ENCODE results near the gene PLA2G4F. TPM values are rescaled to one million over a fixed set of nuclear protein-coding genes. Genes with fewer than 3 reads are reported as not detected.

The PLA2G4F gene
- total RNA-seq, 1 donor from 2014 or later, result not detected

GRCh38 chr15:42171122-42171521, 14.7 kb upstream of the PLA2G4F start:
- ATAC-seq (ENCODE audit: low read depth), result no peak
- DNase-seq, result no peak
- ChIA-PET CTCF (no interaction called here), POLR2A (no interaction called here)
- Mint-ChIP-seq H3K36me3 (ENCODE audit: low read depth) (peaks cover 82% of the 10 kb centered on the region), H3K9me3 (no peaks in the 10 kb centered on the region), H3K4me3 (no peak overlapping the region), H3K27me3 (no peaks in the 10 kb centered on the region), H3K27ac (no peak overlapping the region), H3K4me1 (peaks cover 10% of the 10 kb centered on the region)
- no peak for TF ChIP-seq CTCF (IDR thresholded peaks at IDR 0.05)
- intact Hi-C loops (cut with micrococcal nuclease), result no loop called here

- Mint-ChIP-seq H3K4me3 (no peak overlapping the region), H3K27me3 (no peaks in the 10 kb centered on the region), H3K36me3 (ENCODE audit: low read depth) (peaks cover 86% of the 10 kb centered on the region), H3K4me1 (peaks cover 4% of the 10 kb centered on the region), H3K9me3 (no peaks in the 10 kb centered on the region), H3K27ac (no peak overlapping the region)
- ChIA-PET CTCF (no interaction called here), POLR2A (no interaction called here)
- ATAC-seq (ENCODE audit: low read depth) (no peak), DNase-seq (no peak)
- intact Hi-C loops (cut with micrococcal nuclease), result no loop called here
- no peak for TF ChIP-seq CTCF (IDR thresholded peaks at IDR 0.05)
These were observed 9.9 kb upstream of the PLA2G4F start for GRCh38 chr15:42166225-42166940.

- Mint-ChIP-seq H3K27ac (no peak overlapping the region), H3K4me3 (no peak overlapping the region), H3K36me3 (ENCODE audit: low read depth) (peaks cover 92% of the 10 kb centered on the region), H3K9me3 (no peaks in the 10 kb centered on the region), H3K27me3 (no peaks in the 10 kb centered on the region), H3K4me1 (no peaks in the 10 kb centered on the region)
- POLR2A ChIA-PET, result no interaction called here
- no peak for DNase-seq
- intact Hi-C loops (cut with micrococcal nuclease), result no loop called here
- CTCF ChIA-PET, result no interaction called here
- no peak for TF ChIP-seq CTCF (IDR thresholded peaks at IDR 0.05)
- no peak for ATAC-seq (ENCODE audit: low read depth)
These were observed 8.7 kb upstream of the PLA2G4F start for GRCh38 chr15:42165106-42165505.

GRCh38 chr15:42163947-42164550, 7.6 kb upstream of the PLA2G4F start:
- H3K4me3 Mint-ChIP-seq, result no peak overlapping the region
- H3K4me1 Mint-ChIP-seq, result no peaks in the 10 kb centered on the region
- no peak for DNase-seq
- peaks cover 94% of the 10 kb centered on the region for H3K36me3 Mint-ChIP-seq (ENCODE audit: low read depth)
- TF ChIP-seq CTCF (IDR thresholded peaks at IDR 0.05), result no peak
- no peaks in the 10 kb centered on the region for H3K27me3 Mint-ChIP-seq
- intact Hi-C loops (cut with micrococcal nuclease), result no loop called here
- ATAC-seq (ENCODE audit: low read depth), result no peak
- no peaks in the 10 kb centered on the region for H3K9me3 Mint-ChIP-seq
- ChIA-PET CTCF (no interaction called here), POLR2A (no interaction called here)
- H3K27ac Mint-ChIP-seq, result no peak overlapping the region

GRCh38 chr15:42163291-42163690, 6.9 kb upstream of the PLA2G4F start:
- TF ChIP-seq CTCF (IDR thresholded peaks at IDR 0.05), result no peak
- H3K4me1 Mint-ChIP-seq, result no peaks in the 10 kb centered on the region
- POLR2A ChIA-PET, result no interaction called here
- H3K27ac Mint-ChIP-seq, result no peak overlapping the region
- no peaks in the 10 kb centered on the region for H3K9me3 Mint-ChIP-seq
- intact Hi-C loops (cut with micrococcal nuclease), result no loop called here
- peaks cover 98% of the 10 kb centered on the region for H3K36me3 Mint-ChIP-seq (ENCODE audit: low read depth)
- H3K27me3 Mint-ChIP-seq, result no peaks in the 10 kb centered on the region
- no peak for ATAC-seq (ENCODE audit: low read depth)
- DNase-seq, result no peak
- no peak overlapping the region for H3K4me3 Mint-ChIP-seq
- CTCF ChIA-PET, result no interaction called here

Measured in activated B cell treated with CpG ODN at 0.5 μM for 24 hours (primary cell).